Muscle layer of colon (tissue), 2 donors: ENCODE measurements around the gene FGD4.

ENCODE experiments used
- H3K27ac ChIP-seq: one replicate; pipeline ENCODE4 v1.7.0; 2013; ENCODE audit warnings: low read depth, mild to moderate bottlenecking, low read length, moderate library complexity
- H3K27me3 ChIP-seq, 2 donors: one replicate each; pipeline ENCODE4 v1.7.0; 2013; ENCODE audit warnings: low read length in 2 of 2, mild to moderate bottlenecking in 2 of 2; ENCODE audit not compliant: insufficient read depth in 2 of 2, control insufficient read depth in 1 of 2
- H3K36me3 ChIP-seq: one replicate; pipeline ENCODE4 v1.7.0; 2013; ENCODE audit warnings: mild to moderate bottlenecking, low read length; ENCODE audit not compliant: insufficient read depth
- H3K4me1 ChIP-seq: one replicate; pipeline ENCODE4 v1.7.0; 2013; ENCODE audit warnings: mild to moderate bottlenecking, low read length; ENCODE audit not compliant: insufficient read depth
- H3K4me3 ChIP-seq, 2 donors: one replicate each; pipeline ENCODE4 v1.7.0; 2013; ENCODE audit warnings: low read length in 2 of 2, low read depth in 1 of 2, mild to moderate bottlenecking in 1 of 2, moderate library complexity in 1 of 2
- H3K9ac ChIP-seq: one replicate; pipeline ENCODE4 v1.7.0; 2013; ENCODE audit warnings: low read length
- H3K9me3 ChIP-seq: one replicate; pipeline ENCODE4 v1.7.0; 2013; ENCODE audit warnings: mild to moderate bottlenecking, low read length
- donor health status: abdominal sarcoma.
- donor health status: Adenocarcinoma of cecum.

FGD4 gene

DNA sequence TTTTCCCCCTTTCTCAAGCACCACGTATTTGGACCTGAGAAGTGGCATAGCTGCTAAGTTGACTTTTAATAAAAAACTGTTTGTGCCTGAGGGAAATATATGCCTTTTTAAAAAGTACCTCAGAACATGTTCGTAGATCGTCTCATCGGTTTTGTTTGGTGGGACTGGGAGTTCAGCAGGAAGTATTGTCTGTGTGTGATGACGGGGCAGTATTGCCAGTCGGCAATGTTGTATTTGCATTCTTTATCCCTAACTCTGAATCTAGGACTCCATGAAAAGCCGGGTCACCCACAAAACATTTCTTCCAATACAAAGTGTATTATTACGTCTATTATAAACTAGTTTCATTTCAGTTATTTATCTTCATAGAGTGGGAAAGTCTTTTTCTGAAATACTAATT lies 19.7 kb upstream of the FGD4 start:
- Histone ChIP-seq H3K9ac (no peak overlapping the region), H3K27me3 (no peaks in the 10 kb centered on the region), H3K4me1 (no peaks in the 10 kb centered on the region), H3K4me3 (no peak overlapping the region), H3K36me3 (no peaks in the 10 kb centered on the region), H3K9me3 (no peaks in the 10 kb centered on the region), H3K27ac (no peak overlapping the region)

DNA sequence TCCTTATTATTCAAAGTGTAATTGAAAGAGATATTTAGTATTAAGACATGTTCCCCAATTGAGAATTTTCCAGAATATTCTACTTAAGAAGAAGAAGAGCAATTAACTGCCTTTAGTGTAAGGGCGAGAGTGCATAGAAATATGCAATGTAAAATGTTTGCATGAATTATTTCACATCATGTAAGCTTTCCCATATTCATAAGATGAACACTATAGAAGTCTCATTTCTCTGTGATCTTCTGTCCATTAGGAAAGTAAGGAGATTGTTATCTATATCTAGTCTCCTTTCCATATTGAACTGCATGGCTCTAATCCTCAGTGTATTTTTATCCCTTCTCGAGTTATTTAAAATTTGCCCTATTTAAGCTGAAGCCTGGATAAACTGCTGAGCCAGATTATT lies 17.1 kb upstream of the FGD4 start:
- Histone ChIP-seq H3K36me3 (no peaks in the 10 kb centered on the region), H3K9ac (no peak overlapping the region), H3K27me3 (no peaks in the 10 kb centered on the region), H3K4me1 (no peaks in the 10 kb centered on the region), H3K4me3 (no peak overlapping the region), H3K9me3 (no peaks in the 10 kb centered on the region), H3K27ac (no peak overlapping the region)

DNA sequence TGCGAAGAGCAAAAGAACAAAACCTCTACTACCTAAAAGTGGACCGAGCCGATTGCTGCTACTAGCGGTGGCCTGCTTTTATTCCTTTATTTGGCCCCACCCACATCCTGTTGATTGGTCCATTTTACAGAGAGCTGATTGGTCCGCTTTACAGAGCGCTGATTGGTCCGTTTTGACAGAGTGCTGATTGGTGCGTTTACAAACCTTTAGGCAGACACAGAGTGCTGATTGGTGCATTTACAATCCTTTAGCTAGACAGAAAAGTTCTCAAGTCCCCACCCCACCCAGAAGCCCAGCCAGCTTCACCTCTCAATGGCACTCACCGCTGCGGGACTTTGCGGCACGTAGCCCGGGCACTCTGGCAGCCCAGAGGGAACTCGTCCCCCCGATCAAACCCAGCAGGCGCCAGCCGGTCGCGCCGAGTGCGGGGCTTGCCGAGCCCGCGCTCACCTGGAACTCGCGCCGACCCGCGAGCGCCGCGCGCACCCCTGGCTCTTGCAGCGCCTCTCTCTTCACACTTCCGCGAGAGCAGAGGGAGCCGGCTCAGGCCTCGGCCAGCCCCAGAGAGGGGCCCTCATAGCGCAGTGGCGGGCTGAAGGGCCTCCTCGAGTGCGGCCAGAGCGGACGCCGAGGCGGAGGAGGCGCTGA lies 8.7 kb upstream of the FGD4 start:
- peaks cover 0 to 6% of the 10 kb centered on the region in 2 donors for H3K27me3 ChIP-seq
- no peak overlapping the region for H3K9ac ChIP-seq
- H3K27ac ChIP-seq, result no peak overlapping the region
- peak overlapping the region in 1 of 2 donors; percentile 32 for H3K4me3 ChIP-seq
- H3K9me3 ChIP-seq, result no peaks in the 10 kb centered on the region
- H3K36me3 ChIP-seq, result no peaks in the 10 kb centered on the region
- no peaks in the 10 kb centered on the region for H3K4me1 ChIP-seq

DNA sequence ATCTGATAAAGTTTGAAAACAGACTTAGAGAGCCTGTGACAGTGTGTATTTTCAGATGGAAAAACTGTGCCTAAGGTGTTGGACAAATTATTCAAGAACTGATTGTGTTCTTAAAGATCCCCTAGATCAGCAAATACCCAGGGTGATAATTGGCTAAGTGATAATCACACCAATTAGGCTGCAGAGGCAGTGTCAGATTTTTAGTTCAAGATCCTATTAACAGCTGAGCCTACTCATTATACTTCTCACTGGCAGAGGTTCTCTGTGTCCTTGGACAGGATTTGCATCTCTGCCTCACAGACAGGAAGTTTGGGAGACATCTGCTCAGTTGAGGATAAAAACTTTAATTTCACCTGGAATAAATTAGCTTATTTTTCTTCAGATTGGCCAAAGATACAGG lies 4.3 kb upstream of the FGD4 start:
- Histone ChIP-seq H3K9me3 (no peaks in the 10 kb centered on the region), H3K36me3 (no peaks in the 10 kb centered on the region), H3K9ac (no peak overlapping the region), H3K4me3 (no peak overlapping the region), H3K27ac (no peak overlapping the region), H3K27me3 (peaks cover 0 to 12% of the 10 kb centered on the region in 2 donors), H3K4me1 (peaks cover 8% of the 10 kb centered on the region)

DNA sequence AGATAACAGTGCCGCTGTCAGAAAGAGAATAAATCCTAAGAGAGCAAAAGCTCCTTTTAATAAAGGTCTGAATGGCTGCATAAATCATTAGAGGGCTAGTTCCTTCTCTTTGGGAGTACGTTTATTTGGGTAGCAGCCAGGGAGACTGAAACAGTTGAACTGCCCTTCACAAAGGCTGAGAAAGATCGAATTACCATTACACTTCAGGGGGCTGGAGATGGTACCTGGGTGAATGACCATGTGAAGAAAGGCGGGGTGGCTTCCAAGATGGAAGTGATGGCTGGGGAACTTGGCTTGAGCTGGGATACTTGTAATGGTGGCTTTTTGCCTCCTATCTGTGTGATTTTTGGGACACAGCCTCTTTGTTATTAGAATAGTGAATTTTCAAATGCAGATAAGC lies 1.7 kb upstream of the FGD4 start:
- Histone ChIP-seq H3K36me3 (no peaks in the 10 kb centered on the region), H3K9me3 (no peaks in the 10 kb centered on the region), H3K27ac (no peak overlapping the region)

DNA sequence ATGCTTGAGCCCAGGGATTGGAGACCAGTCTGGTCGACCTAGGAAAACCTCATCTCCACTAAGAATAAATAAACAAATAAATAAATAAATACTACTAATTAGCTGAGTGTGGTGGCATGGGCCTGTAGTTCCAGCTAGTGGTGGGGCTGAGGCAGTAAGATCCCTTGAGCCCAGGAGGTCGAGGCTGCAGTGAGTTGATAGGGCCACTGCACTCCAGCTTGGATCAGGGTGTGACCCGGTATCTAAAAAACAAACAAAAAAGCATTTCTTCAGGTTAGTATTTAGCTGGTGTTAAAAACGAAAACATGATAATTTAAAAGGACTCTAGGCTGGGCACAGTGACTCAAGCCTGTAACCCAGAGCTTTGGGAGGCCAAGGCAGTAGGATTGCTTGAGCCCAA lies 1.2 kb upstream of the FGD4 start:
- Histone ChIP-seq H3K4me1 (peaks cover 11% of the 10 kb centered on the region), H3K27me3 (peaks cover 0 to 14% of the 10 kb centered on the region in 2 donors), H3K36me3 (no peaks in the 10 kb centered on the region), H3K27ac (no peak overlapping the region), H3K9ac (no peak overlapping the region), H3K9me3 (no peaks in the 10 kb centered on the region), H3K4me3 (no peak overlapping the region)

More for the DNA sequence above, 1.7 kb upstream of the FGD4 start:
- Histone ChIP-seq H3K4me3 (no peak overlapping the region), H3K27me3 (peaks cover 0 to 14% of the 10 kb centered on the region in 2 donors), H3K9ac (no peak overlapping the region), H3K4me1 (peaks cover 11% of the 10 kb centered on the region)

DNA sequence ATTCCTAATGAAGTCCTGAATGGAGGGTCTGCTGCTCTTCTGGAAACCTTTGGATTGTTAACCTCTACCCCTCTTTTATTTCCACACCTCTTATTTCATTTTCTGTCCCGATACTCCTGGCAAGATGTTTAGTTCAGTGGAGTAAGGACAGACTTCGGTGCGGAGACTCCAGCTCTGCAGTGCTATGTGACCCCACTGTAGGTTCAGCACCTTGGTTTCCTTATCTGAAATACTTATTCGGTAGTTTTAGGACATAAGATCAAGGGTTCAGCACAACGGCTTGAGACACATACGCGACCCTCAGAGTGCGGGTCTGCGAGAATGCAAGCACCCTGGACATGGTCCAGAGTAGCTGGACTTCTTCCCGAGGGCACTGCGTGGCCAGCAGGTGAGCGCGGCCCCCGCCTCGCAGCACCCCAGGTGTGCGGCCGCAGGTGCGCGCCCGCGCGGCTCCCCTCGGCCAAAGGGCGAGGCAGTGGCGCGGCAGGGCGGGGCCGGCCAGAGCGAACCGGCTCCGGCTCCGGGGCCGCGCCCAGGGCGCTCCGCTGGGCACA lies 465 bp upstream of the FGD4 start:
- Histone ChIP-seq H3K27ac (no peak overlapping the region), H3K4me1 (peaks cover 11% of the 10 kb centered on the region), H3K4me3 (peak overlapping the region; percentile 47 to 63), H3K9ac (no peak overlapping the region), H3K27me3 (peaks cover 0 to 14% of the 10 kb centered on the region in 2 donors), H3K36me3 (no peaks in the 10 kb centered on the region), H3K9me3 (no peaks in the 10 kb centered on the region)

DNA sequence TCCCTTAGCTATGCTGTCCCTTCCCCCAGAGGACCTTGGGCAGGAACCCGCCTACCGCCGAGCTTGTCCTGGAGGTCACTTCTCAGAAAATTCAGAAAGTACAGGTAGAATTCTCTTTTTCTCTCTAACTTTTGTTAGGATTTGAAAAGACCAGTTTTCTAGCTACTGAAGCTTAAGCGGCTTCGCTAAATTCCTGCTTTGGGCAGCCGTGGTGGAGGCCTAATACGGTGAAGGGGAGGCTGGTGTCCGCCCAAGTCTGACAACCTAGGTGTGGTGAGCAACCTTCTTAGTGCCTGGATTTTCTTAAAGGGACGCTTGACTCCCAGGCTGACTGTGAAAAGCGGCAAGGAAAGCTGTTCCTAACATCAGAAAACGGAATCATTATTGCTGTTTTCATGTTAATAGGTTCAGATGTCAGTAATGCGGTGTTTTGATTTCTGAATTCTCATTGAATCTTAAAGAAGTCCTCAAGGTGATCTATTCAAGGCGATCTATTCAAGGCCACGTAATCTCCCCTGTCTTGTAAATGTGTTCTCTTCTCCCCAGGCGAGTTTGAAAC lies 835 bp downstream of the FGD4 start:
- H3K27ac ChIP-seq, result no peak overlapping the region
- H3K4me3 ChIP-seq, result peak overlapping the region; percentile 47 to 53
- H3K27me3 ChIP-seq, result peaks cover 0 to 14% of the 10 kb centered on the region in 2 donors
- H3K9ac ChIP-seq, result no peak overlapping the region
- no peaks in the 10 kb centered on the region for H3K9me3 ChIP-seq
- H3K4me1 ChIP-seq, result peaks cover 11% of the 10 kb centered on the region
- H3K36me3 ChIP-seq, result no peaks in the 10 kb centered on the region

DNA sequence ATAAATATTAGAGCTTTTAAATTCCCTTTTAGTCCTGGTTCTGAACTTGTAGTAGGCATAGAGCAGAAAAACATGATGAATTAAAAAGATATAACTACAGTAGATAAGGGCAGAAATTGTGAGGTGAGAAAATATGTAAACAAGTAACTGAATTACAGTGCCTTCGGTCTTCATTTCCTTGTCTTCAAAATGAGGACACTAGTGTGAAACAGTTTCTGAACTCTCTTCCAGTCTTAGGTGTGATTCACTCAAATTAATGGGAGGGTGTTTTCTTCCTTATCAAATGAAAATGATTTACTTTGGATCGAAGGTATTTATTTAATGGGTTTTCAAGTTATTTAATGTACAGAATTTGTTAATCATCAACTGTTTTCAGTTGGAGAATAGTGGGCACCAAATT lies 1.5 kb downstream of the FGD4 start:
- Histone ChIP-seq H3K4me1 (peaks cover 11% of the 10 kb centered on the region), H3K4me3 (no peak overlapping the region), H3K27me3 (peaks cover 0 to 14% of the 10 kb centered on the region in 2 donors), H3K27ac (no peak overlapping the region), H3K9ac (no peak overlapping the region), H3K9me3 (no peaks in the 10 kb centered on the region), H3K36me3 (no peaks in the 10 kb centered on the region)

DNA sequence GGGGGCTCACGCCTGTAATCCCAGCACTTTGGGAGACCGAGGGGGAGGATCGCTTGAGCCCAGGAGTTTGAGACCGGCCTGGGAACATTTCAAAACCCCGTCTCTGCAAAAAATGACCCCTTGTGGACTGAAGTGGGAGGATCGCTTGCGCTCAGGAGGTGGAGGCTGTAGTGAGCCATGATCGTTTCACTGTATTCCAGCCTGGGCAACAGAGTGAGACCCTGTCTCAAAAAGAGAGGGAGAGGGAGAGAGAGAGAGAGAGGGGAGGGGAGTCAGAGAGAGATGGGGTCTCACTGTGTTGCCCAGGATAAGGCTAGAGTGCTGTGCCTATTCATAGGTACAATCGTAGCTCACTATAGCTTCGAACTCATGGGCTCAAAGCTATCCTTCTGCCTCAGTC lies 2.8 kb downstream of the FGD4 start:
- Histone ChIP-seq H3K27ac (no peak overlapping the region), H3K9ac (no peak overlapping the region), H3K4me3 (no peak overlapping the region), H3K4me1 (peaks cover 11% of the 10 kb centered on the region), H3K9me3 (no peaks in the 10 kb centered on the region), H3K36me3 (no peaks in the 10 kb centered on the region), H3K27me3 (peaks cover 0 to 14% of the 10 kb centered on the region in 2 donors)

DNA sequence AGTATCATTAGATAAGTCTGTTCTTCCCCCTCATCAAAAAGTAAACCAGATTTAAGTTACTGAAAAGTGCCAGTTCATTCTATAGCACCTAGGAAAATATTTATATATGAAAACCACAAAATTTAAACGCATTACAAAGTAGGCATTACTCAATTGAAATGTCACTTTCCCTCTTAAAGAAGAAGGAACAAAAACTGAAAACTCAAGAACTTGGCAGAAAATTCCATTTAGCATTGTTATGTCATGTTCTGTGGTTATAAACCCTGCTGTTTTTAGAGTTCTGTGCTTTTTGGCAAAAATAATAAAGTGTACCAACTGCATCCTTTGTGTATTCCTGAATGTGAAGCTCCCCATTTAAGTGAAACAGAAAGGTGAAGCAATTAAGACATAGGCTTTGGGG lies 3.6 kb downstream of the FGD4 start:
- peaks cover 11% of the 10 kb centered on the region for H3K4me1 ChIP-seq
- H3K9me3 ChIP-seq, result no peaks in the 10 kb centered on the region
- H3K9ac ChIP-seq, result no peak overlapping the region
- H3K4me3 ChIP-seq, result no peak overlapping the region
- no peak overlapping the region for H3K27ac ChIP-seq
- peaks cover 0 to 14% of the 10 kb centered on the region in 2 donors for H3K27me3 ChIP-seq
- H3K36me3 ChIP-seq, result no peaks in the 10 kb centered on the region

DNA sequence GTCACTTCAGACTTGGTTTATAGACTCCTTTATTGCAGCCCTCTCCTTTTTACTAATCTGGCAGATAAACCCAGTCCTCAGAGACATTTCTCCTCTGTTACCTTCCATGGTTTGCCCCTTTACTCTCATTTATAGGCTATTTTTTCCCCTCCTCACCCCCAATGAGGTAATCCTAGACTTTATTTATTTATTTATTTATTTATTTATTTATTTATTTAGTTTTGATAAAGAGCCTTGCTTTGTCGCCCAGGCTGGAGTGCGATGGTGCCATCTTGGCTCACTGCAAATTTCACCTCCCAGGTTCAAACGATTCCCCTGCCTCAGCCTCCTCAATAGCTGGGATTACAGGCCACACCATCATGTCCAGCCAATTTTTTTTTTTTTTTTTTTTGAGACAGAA lies 8.4 kb downstream of the FGD4 start:
- Histone ChIP-seq H3K36me3 (no peaks in the 10 kb centered on the region), H3K27me3 (no peaks in the 10 kb centered on the region), H3K9ac (no peak overlapping the region), H3K27ac (no peak overlapping the region), H3K4me1 (no peaks in the 10 kb centered on the region), H3K4me3 (no peak overlapping the region), H3K9me3 (no peaks in the 10 kb centered on the region)
